Heart left ventricle (tissue), 13 donors: ENCODE measurements around the gene ZNF674.

ENCODE experiments used
- CTCF ChIP-seq, 12 donors: fragments of 200-600 bp; sonication (generic) in 4 of 12; IDR thresholded peaks; one replicate each; pipeline versions ENCODE4 v1.5.0 to v1.8.0; 2018 to 2022; ENCODE audit warnings: antibody characterized with exemption in 12 of 12, mild to moderate bottlenecking in 5 of 12
- POLR2A ChIP-seq, 2 donors: fragments of 450-650 bp; IDR thresholded peaks; one replicate each; pipeline ENCODE4 v1.6.1; 2017; ENCODE audit warnings: antibody characterized with exemption in 2 of 2, mild to moderate bottlenecking in 2 of 2, moderate library complexity in 2 of 2
- donor health status: ischemic (EF 13 %, LVEDD 7.1; RV severe dilation, severe dysfunction).
- donor health status: DM: no; HTN: yes; CAD: no.
- donor health status: DM: no; HTN: no; CAD: no.
- donor health status: ischemic (EF 25% LVEDD 6.9; RV normal size, moderate dysfunction).
- donor health status: ischemic (EF 25% LVEDD 5.7; RV mildly dilated, moderate dysfunction).
- donor health status: ischemic (EF 35%, LVEDD 5.7; RV mildly dilated, moderate dysfunction).
- donor health status: nonischemic (EF 11% LVEDD 7.7; RV severe dilation, severe dysfunction).
- donor health status: DM: yes; HTN: yes; CAD: no.
- donor health status: PGD.
- donor health status: ischemic (EF 29% LVEDD 5.4; RV normal size, mild dysfunction).
- donor health status: nonischemic (EF 23%, LVEDD 6.1; RV moderate dilation, normal function).

- TF ChIP-seq CTCF (IDR thresholded peaks at IDR 0.05) (no peak), POLR2A (IDR thresholded peaks at IDR 0.05) (no peak)
These were observed 81.5 kb downstream of the ZNF674 start for GRCh38 chrX:46463682-46464081.
